Stimulated activated CD4-positive, alpha-beta T cell treated with anti-CD3 and anti-CD28 coated beads, Interleukin-15, amount 100 ng/mL, for 1 hour (primary cell): ENCODE results near the gene MYH14.
A peak's percentile ranks its signal among the peaks of the same experiment; 100 is the strongest.

Experiments
- DNase-seq, 2 donors: peaks; one replicate each; pipeline ENCODE4 v3.0.0-alpha.2; 2020; ENCODE audit warnings: low read depth in 1 of 2, low spot score in 1 of 2

MYH14 gene

GRCh38 chr19:50358483-50359327 is 155.3 kb downstream of the MYH14 start:
- peak; percentile 55 to 75 for DNase-seq

GRCh38 chr19:50359328-50359818 is 156.0 kb downstream of the MYH14 start:
- DNase-seq = no peak
